ENCODE data around the gene HYI. TPM values are rescaled to one million over a fixed set of nuclear protein-coding genes. Genes with fewer than 3 reads are reported as not detected.
"Not testable (repeated sequence)": the region's sequence is repeated elsewhere in the genome, so short reads cannot be mapped to it uniquely, and the experiment has no call there.

HYI gene
- total RNA-seq, 1 donor from 2014 or later: 25.8 TPM

- intact Hi-C loops (cut with DNase I): no loop called here
- H3K4me3 ChIP-seq: no peak overlapping the region
- no peaks in the 10 kb centered on the region for H3K4me1 ChIP-seq
- H3K27ac ChIP-seq: no peak overlapping the region
- no peaks in the 10 kb centered on the region for H3K9me3 ChIP-seq
- no peaks in the 10 kb centered on the region for H3K36me3 ChIP-seq
- TF ChIP-seq CTCF (IDR thresholded peaks at IDR 0.05): no peak
- H3K27me3 ChIP-seq: no peaks in the 10 kb centered on the region
- DNase-seq (ENCODE audit: extremely low spot score in 2 of 2): no peak
Measured at GRCh38 chr1:43481491-43481890, 27.8 kb upstream of the HYI start.

GRCh38 chr1:43479414-43479813 is 25.7 kb upstream of the HYI start:
- H3K36me3 ChIP-seq: no peaks in the 10 kb centered on the region
- no peak overlapping the region for H3K4me3 ChIP-seq
- H3K9me3 ChIP-seq: no peaks in the 10 kb centered on the region
- no peak overlapping the region for H3K27ac ChIP-seq
- H3K27me3 ChIP-seq: no peaks in the 10 kb centered on the region
- H3K4me1 ChIP-seq: no peaks in the 10 kb centered on the region
- intact Hi-C loops (cut with DNase I): loop anchor here (10.0 kb wide), 1 partner anchor 1245 kb away; no protein-coding TSS in a partner anchor
- DNase-seq (ENCODE audit: extremely low spot score in 2 of 2): no peak
- TF ChIP-seq POLR2AphosphoS5 (IDR thresholded peaks at IDR 0.05; ENCODE audit: insufficient read depth in 1 of 2, low read depth in 1 of 2) (no peak), CTCF (IDR thresholded peaks at IDR 0.05) (no peak), POLR2A (IDR thresholded peaks at IDR 0.05) (no peak)

GRCh38 chr1:43477716-43478115 is 24.0 kb upstream of the HYI start:
- no peaks in the 10 kb centered on the region for H3K9me3 ChIP-seq
- H3K4me1 ChIP-seq: no peaks in the 10 kb centered on the region
- intact Hi-C loops (cut with DNase I): loop anchor here (10.0 kb wide), 1 partner anchor 1243 kb away; no protein-coding TSS in a partner anchor

GRCh38 chr1:43475611-43476401 is 22.1 kb upstream of the HYI start:
- not testable (repeated sequence) for H3K9me3 ChIP-seq; H3K27ac ChIP-seq; H3K27me3 ChIP-seq; DNase-seq (ENCODE audit: extremely low spot score in 2 of 2); H3K4me1 ChIP-seq; H3K4me3 ChIP-seq; H3K36me3 ChIP-seq
- intact Hi-C loops (cut with DNase I): loop anchor here (10.0 kb wide), 1 partner anchor 1241 kb away; no protein-coding TSS in a partner anchor

More at GRCh38 chr1:43477716-43478115, 24.0 kb upstream of the HYI start:
- DNase-seq (ENCODE audit: extremely low spot score in 2 of 2): no peak
- no peaks in the 10 kb centered on the region for H3K27me3 ChIP-seq
- H3K36me3 ChIP-seq: no peaks in the 10 kb centered on the region
- H3K27ac ChIP-seq: no peak overlapping the region
- H3K4me3 ChIP-seq: no peak overlapping the region
- TF ChIP-seq CTCF (IDR thresholded peaks at IDR 0.05) (no peak), POLR2A (IDR thresholded peaks at IDR 0.05) (no peak), POLR2AphosphoS5 (IDR thresholded peaks at IDR 0.05; ENCODE audit: insufficient read depth in 1 of 2, low read depth in 1 of 2) (no peak)

GRCh38 chr1:43473463-43473862 is 19.7 kb upstream of the HYI start:
- Histone ChIP-seq H3K27me3 (no peaks in the 10 kb centered on the region), H3K27ac (no peak overlapping the region), H3K4me3 (no peak overlapping the region), H3K4me1 (no peaks in the 10 kb centered on the region), H3K9me3 (no peaks in the 10 kb centered on the region), H3K36me3 (no peaks in the 10 kb centered on the region)
- TF ChIP-seq CTCF (IDR thresholded peaks at IDR 0.05) (no peak), POLR2A (IDR thresholded peaks at IDR 0.05) (no peak)
- no peak for DNase-seq (ENCODE audit: extremely low spot score in 2 of 2)
- intact Hi-C loops (cut with DNase I): loop anchor here (10.0 kb wide), 1 partner anchor 1239 kb away; no protein-coding TSS in a partner anchor

- H3K27me3 ChIP-seq; H3K4me1 ChIP-seq; H3K9me3 ChIP-seq; H3K27ac ChIP-seq; H3K36me3 ChIP-seq; H3K4me3 ChIP-seq; DNase-seq (ENCODE audit: extremely low spot score in 2 of 2): not testable (repeated sequence)
- intact Hi-C loops (cut with DNase I): loop anchor here (10.0 kb wide), 1 partner anchor 1238 kb away; no protein-coding TSS in a partner anchor
Measured at GRCh38 chr1:43472463-43473151, 18.9 kb upstream of the HYI start.

Measured in vagina (tissue), 2 donors.